NCI-H524 (cell line): ENCODE measurements around the gene TBC1D4.
"Not testable (repeated sequence)": the region's sequence is repeated elsewhere in the genome, so short reads cannot be mapped to it uniquely, and the experiment has no call there.

Experiments used
- DNase-seq, 2 experiments: peaks; one replicate each; lab custom pipeline; 2025; lab: John Stamatoyannopoulos, UW

Gene TBC1D4

DNA sequence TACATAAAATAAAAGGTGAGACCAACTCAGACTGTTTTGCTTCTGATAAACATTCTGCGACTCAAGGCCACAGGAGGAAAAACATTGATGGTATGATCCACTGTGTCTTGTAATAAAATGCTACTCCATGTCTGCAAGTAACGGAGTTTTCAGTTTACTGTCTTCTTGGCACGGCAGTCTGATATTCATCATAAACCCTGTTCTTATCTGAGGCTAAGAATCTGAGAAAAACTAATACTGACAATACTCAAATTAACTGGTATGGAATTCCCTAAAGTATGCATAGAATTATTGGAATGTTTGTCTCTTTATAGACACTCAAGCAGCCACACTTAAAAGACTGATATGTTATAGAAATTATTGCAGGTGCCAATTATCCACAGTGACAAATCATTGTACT, 125.5 kb downstream of the TBC1D4 start:
- no peak for DNase-seq

DNA sequence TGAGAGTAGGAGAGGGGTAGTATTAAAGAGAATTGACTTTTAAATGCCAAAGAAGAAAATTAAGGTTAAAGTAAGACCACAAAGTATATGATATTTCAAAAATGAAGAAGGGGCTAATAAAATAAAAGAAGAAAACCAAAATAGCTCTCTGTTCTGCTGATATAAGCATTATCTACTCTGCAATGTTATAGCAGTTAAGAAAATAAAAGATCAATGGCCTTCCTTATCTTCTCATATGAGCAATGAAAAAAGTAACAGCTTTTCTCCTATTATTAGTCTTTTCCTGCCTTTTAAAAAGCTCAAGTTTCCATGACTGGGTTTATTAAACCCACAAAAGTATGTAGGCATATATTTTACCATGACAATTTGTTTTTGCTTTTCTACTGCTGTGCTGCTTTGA, 126.4 kb downstream of the TBC1D4 start:
- DNase-seq: no peak

DNA sequence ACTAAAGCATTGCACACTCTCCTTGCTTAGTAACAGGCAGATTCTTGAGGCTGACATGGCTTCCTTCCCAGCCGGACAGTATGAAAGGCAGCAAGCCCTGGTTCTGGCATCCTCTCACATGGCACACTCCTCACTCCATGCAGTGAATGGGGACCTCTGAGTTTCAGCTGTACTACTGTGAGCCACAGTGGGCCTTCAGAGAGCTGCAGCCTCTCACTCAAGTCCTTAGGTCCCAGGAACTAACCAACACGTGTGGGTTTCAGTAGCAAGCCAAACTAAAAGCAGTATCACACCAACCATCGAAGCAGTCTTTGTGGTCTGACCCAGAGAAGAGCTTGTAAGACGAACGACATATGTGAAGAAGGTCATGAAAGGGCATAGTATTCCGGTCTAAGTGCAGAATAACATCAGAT, 128.2 kb downstream of the TBC1D4 start:
- DNase-seq: no peak

DNA sequence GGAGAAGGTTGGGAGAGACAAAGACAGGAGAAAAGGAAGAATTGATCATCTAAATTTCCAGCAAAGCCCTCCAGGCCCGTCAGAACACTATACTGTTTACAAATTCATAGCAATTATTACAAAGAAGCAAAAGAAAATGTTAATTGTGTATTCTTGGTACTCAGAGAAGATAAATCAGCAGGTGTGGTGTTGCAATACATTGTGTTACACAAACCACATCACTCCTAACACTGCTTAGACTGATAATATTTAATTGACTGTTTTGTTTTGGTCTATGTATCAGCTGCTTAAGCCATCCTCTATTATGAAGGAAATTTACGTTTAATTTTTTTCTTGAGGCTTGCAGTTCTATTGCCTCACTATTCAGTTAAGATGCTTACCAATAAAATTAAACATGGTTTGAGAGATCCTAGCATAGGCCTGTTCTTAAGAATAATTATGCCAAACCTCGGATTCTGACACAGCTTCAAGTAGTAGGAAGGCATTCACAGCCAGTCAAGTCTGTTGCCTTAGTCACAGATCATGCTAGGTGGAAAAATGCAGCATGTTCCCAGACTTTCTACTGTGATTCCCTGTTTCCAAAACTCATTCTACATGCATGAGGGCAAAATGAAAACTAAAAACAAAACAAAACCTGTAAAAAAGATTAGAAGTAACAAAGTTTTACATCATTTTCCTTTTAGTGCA, 129.2 kb downstream of the TBC1D4 start:
- no peak for DNase-seq

DNA sequence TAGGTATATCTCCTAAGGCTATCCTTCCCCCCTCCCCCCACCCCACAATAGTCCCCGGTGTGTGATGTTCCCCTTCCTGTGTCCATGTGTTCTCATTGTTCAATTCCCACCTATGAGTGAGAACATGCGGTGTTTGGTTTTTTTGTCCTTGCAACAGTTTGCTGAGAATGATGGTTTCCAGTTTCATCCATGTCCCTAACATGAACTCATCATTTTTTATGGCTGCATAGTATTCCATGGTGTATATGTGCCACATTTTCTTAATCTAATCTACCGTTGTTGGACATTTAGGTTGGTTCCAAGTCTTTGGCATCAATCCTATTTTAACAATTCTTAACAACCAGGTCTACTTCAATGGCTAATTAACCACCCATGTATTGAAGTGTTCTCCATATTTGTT, 130.4 kb downstream of the TBC1D4 start:
- not testable (repeated sequence) for DNase-seq

DNA sequence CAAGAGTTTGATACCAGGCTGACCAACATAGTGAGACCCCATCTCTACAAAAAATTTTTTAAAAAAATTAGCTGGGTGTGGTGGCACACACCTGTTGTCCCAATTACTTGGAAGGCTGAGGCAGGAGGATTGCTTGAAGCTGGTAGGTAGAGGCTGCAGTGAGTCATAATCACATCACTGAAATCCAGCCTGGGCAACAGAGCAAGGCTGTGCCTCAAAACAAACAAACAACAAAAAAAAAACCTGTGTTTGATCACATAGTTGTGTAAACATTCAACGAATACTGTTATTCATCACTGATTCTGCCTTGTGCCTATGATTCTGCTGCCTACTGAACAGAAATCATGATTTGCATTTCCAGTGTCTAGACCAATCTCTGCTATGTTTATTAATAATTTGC, 134.0 kb downstream of the TBC1D4 start:
- DNase-seq: no peak

DNA sequence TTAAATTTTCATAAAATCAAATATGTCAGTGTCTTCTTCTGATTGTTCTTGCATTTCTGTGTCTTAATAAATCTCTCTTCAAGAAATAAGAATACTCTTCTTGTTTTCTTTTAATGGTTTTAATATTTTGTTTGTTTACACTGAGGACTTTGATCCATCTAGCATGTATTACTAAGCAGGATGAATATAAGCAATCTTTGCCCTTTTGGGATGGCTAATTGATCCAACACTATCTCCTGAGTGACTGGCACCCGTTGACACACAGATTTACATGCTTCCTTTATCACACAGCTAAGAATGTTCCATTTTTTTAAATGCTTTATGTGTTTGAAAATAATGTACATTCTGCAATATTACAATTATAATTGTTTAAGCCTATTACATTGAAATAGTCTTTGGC, 134.5 kb downstream of the TBC1D4 start:
- DNase-seq: no peak

DNA sequence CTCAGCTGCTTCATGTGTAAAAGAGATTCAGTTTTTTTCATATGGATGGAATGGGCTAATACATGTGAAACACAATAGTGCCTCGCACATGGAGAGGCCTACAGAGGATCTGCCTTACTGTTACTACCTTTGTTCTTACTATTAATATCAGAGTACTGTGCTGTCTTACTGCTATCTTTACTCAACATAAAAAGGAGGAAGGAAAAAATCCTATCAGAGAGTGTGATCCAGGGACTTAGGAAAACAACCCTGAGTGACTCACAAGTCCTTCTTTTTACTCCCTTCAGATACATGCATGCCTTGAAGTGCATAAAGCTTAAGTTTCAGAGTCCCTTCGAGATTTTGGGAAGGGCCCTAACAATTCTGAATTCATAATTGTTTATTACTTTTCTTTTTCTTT, 136.8 kb downstream of the TBC1D4 start:
- DNase-seq: no peak

DNA sequence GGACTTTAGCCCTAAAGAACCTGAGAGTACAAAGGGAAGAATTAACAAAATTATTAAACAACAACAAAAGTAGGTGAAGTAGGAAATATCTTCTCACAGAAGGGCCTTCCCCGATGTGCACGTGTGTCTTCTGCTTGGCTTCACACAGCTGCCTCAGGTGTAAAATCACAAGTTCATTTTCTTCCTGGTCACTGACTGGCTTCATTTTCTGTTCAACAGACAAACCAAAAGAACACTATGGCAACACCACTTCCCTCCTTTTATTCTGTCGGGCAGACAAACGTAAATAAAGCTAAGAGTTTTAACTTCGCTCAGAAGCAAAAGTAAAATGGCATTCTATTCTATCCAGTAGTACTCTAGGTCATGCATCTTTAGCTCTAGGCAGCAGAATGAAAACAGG, 140.9 kb downstream of the TBC1D4 start:
- no peak for DNase-seq

DNA sequence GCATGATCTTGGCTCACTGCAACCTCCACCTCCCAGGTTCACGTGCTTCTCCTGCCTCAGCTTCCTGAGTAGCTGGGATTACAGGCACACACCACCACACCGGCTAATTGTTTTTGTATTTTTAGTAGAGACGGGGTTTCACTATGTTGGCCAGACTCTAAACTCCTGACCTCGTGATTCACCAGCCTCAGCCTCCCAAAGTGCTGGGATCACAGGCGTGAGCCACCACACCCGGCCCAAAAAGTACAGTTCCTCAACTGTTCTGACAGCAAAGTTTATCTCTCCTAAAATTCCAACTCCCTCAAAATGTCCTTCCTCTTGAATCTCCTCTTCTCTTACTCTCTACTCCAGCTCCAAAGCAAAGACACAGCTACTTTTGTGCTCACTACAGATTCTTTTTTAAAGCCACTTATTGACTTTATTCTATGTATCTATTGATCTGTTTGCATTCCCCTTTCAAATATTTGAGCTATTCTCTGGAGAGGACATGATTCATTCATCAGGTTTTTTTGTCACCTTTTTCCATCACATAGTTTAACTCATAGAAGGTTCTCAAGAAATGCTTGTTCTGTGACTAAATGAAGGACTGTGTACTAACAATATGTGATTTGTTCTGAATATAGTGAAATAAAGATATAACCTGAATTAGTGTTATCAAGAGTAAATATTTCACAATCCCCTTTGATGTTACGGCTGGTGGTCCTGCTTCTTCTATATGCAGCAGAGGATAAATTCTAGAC, 142.2 kb downstream of the TBC1D4 start:
- DNase-seq: no peak

DNA sequence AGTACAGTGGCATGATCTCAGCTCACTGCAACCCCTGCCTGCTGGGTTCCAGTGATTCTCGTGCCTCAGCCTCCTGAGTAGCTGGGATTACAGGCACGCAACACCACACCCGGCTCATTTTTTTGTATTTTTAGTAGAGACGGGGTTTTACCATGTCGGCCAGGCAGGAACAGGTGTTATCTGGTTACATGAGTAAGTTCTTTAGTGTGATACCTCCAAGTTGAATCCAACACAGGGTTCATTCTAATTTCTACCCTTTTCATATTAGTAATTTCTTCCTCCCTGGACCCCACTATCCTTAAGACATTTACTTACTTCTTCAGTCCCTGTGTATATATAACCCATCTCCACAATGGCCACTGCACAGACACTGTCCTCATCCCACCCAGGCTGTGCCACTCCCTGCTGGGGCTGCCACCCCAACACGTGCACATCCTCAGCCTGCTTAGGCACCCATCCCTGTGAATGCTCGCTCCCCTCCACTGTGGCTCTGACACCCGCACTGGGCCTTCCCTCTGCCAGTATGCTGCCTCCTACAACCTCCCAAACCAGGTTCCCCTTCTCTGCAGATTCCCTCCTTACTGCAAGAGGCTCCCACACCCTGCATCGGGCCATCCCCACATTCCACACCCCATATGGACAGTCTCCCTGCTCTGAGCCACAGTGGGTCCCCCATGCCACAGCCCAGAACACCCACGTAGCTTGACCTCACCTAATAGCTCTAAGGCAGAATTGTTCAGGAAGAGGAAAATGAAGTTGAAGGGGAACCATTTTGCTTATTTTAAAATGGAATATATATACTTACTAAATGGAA, 147.1 kb downstream of the TBC1D4 start:
- no peak for DNase-seq

DNA sequence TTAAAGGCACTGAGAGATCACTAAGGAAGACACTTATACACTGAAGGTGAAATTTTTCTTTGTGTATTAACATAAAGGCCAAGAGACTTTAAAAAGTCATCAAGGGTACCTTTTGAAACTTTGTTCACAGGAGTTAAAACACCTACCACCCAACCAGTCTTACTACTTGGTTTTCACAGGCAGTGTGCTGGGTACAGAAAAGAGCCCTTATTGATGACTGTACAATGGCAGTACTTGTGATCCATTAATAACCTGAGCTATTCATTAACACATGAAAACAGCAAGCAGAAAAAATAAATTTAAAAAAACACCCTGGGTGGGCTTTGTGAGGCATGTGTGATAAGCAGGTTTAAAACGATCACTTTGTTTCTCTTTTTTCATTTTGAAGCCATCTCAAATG, 148.9 kb downstream of the TBC1D4 start:
- DNase-seq: no peak

DNA sequence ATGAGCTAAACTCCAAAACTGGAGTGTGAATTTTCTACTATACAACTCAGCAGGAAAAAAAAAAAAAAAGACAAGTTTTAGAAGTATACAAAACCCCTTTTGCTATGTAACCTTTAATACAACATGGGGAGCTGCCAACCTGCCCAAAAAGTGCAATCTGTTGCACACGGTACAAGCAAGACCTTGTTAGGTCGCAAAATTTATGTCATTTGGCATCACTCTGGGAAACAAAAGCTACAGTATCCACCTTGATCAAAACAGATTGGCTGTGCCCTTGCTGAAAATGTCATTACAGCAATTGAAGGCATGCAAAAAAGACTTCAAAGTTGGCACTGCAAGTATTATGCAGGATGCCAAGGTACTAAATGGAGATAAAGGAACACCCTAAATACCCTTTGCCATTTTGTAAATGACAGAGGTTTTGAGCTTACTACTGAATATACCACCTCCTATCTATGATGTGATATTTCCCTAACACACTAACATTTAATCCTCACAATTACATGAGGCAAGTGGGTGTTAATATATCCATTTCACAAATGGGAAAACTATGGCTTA, 150.1 kb downstream of the TBC1D4 start:
- DNase-seq: no peak

DNA sequence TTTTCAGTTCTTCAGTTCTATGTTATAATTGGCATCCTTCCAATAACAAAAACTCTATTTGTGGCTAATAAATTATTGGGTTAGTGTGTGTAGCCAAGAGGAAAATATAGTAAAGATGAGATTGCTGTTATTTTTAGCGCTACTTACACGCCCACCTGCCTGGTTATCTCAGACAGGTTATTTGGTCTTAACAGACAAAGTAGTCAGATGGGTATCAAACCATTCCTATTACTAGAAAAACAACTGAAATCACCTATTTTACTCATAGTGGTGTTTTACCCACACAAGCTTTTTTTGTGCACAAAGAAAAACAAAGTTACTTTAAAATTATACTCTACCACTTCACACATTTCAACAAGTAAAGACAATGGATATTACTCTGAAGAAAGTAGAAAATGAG, 151.2 kb downstream of the TBC1D4 start:
- DNase-seq: no peak

DNA sequence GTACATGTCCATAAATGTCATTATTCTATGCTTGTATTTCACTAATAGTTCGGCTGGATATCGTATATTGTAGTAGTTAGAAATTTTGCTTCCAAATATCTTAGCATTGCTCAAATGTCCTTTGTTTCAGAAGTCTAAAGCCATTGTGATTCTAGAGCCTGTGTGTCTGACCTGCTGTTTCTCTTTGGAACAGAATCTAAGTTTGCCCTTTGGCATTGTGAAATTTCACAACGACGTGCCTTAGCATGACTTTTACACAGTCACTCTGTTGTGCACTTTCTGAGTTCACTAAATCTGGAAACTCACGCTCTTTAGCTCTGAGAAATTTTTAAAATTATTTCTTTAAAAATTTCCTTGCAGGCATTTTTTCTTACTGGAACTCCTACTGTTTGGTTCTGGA, 152.2 kb downstream of the TBC1D4 start:
- DNase-seq: no peak

DNA sequence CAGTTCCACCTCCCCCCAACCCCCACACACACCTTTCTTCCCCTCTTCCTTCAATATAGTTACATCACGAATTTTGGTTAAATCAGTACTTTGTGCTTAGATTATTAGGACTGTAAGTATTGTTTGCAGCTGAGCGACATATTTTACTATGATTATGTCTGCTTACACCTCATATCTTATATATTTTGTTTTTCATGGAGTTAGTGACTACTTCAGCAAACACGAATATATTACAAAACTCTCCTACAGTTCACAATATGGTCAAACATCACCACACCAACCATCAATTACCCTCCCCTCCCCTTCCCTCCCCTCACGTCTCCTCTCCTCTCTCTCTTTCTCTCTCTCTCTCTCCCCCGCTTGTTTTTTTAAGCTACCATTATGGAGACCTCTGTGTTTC, 152.9 kb downstream of the TBC1D4 start:
- DNase-seq: no peak

DNA sequence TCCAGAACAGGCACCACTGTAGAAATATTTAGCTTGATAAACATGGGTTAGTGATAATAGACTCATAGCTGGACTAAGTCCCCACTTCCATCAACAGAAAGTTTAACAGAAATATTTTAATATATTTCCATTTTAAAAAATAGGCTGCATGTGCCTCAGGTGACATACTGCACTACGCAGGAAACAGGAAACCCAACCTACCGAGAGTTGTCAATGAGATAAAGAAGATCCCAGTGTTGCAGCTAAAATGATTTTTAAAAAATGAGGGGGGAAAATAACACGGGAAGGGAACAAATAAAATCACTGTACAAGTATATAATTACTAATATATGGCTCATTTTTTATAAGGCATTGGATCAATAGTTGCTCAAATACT, 154.8 kb downstream of the TBC1D4 start:
- DNase-seq: no peak

DNA sequence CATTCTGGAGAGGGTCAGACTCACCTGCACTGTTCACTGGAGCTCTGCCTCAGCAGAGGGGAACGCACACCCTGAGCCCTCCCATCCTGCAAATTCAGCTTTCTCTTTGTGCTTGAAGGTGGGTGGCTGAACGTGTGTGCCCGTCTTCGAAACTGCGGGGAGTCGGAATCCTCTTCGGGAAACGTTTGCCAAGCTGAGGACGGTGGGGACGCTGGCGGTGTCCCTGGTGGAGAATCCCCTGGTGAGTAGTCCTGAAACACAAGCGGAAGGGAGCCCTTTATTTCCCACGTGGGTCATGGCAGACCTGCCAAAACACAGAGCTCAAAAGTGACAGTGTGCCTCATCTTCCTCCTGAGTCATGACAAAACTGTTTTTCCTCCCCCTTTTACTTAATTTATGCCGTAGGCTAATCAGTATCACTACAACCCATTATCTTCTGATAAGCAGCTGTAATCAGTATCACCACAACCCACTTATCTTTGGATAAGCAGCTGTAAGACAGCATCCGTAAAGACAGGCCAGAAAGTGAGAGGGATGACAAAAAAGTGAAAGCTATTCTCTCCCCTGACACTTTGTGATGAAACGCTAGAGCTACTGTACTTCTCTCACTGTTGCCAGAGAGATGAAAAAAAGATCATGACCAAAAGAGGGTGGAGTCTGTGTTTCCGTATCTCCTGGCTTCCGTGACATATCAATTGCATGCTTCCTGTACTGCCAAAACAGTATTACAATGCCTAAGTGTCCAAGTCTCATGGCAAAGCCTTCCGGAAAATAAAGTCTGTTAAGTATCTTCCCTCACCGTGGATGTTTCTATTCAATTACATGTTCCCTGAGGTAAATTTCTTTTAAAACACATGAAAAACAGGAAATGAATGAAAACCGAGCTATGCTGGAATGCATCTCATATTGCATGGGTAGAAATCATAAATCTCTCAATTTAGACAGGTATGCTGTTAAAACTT, 155.5 kb downstream of the TBC1D4 start:
- no peak for DNase-seq

DNA sequence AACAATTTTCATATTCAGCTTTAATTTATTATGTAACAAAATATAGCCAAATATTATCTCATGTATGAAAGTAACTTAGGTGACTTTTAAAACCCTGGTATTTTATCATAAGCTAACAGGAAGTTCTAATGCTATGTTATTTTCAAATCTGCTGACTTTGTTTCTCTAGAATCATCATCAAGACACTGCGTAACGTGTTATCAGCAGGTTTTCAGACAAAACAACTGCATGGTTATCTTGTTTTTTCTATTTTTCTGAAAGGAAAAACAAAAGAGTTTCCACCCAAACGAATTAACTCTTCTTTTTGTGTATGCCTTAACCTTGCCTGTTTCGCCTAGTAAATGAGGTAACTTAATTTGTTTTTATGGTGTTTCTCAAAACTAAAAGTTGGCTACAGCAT, 156.3 kb downstream of the TBC1D4 start:
- DNase-seq: no peak

DNA sequence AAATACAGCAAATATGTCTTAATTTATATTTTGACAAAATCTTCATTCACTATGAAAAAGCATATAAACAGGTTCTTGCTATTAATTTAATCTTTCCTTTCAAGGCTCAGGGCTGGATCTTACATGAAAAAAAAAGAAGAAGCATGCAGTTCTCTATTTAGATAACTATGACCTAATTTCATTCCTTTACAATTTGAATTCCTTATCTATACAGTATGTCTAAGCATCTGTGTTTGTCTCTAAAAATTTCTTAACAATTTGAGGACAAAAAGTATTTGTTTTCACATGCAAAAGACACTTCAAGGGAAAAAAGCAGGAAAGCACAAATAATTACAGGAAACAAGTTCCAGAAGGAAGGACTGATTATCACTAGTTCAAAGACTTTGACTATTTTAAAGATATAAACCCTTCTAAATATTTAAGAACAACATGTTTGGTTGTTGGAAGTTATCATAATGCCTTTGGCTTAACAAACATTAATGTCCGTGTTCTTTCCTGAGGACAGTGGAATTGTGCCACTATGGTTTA, 157.5 kb downstream of the TBC1D4 start:
- DNase-seq: no peak

DNA sequence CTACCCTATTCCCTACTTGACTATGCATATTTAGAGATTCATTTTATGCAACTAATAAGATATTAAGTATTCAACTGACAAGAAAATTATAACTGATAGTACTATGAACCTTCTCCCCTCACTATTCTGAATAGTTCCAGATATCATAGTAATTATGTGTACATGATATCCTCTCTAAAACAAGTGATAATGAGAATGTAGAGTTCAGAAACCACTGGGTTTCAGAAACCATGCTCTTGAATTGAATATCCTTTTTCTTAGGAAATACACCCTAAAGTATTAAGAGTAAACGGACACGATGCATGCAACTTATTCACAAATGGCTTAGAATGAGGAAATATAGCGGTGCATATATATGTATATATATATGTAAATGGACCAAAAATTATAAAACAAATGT, 160.9 kb downstream of the TBC1D4 start:
- no peak for DNase-seq
